ENCODE data around the gene SKA3.
"Not testable (repeated sequence)": the region's sequence is repeated elsewhere in the genome, so short reads cannot be mapped to it uniquely, and the experiment has no call there.

Gene SKA3

DNA sequence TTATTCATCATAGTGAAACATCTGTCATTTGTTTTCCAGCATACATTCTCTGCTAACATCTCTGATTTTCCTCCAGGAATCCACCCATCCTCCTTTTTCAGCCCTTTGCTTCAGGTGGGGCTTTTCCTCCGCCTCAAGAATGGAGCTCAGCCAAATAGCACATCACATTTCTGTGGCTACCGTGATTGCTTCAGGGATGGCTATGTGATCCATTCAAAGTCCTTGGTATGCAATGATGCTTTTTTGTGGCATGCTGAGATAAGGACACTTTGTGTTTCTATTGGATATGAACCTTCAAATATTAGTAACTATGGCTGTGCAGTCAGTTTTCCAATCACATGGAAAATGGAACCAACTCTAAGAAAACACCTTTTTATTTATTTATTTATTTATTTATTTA, 18.4 kb upstream of the SKA3 start:
- not testable (repeated sequence) for H3K4me1 Mint-ChIP-seq; ATAC-seq; DNase-seq (ENCODE audit: low spot score in 2 of 2); H3K27ac Mint-ChIP-seq; H3K36me3 Mint-ChIP-seq; H3K9me3 Mint-ChIP-seq; H3K4me3 Mint-ChIP-seq

DNA sequence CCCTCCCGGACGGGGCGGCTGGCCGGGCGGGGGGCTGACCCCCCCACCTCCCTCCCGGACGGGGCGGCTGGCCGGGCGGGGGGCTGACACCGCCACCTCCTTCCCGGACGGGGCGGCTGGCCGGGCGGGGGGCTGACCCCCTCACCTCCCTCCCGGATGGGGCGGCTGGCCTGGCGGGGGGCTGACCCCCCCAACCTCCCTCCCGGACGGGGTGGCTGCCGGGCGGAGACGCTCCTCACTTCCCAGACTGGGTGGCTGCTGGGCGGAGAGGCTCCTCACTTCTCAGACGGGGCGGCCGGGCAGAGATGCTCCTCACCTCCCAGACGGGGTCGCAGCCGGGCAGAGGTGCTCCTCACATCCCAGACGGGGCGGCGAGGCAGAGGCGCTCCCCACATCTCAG, 10.1 kb upstream of the SKA3 start:
- DNase-seq (ENCODE audit: low spot score in 2 of 2); H3K36me3 Mint-ChIP-seq; ATAC-seq; H3K4me3 Mint-ChIP-seq; H3K4me1 Mint-ChIP-seq; H3K9me3 Mint-ChIP-seq; H3K27ac Mint-ChIP-seq: not testable (repeated sequence)

DNA sequence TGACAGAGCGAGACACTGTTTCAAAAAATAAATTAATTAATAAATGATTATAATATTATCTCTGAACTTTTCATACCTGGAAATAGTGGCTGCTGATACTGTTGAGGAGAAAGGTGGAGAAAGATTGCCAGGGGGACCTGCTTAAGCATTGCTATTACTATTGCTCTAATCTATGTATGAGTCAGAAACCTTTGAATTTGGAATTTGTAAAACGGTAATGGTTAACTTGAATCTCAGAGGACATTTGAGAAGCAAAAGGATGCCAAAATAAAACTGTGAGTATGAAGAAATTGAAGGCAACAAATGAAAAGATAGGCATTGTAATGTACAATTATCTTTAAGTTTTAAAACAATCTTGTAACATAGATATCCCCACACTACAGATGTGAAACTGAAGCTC, 5.3 kb upstream of the SKA3 start:
- DNase-seq (ENCODE audit: low spot score in 2 of 2) (no peak), ATAC-seq (no peak)
- no peaks in the 10 kb centered on the region for H3K9me3 Mint-ChIP-seq
- H3K4me1 Mint-ChIP-seq, result peaks cover 13% of the 10 kb centered on the region
- peaks cover 21% of the 10 kb centered on the region for H3K36me3 Mint-ChIP-seq
- H3K4me3 Mint-ChIP-seq, result no peak overlapping the region
- H3K27ac Mint-ChIP-seq, result no peak overlapping the region

DNA sequence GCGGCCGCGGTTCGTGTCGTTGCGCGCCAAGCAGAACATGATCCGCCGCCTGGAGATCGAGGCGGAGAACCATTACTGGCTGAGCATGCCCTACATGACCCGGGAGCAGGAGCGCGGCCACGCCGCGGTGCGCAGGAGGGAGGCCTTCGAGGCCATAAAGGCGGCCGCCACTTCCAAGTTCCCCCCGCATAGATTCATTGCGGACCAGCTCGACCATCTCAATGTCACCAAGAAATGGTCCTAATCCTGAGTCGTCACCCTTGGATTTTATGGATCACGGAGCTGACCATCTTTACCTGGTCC, 581 bp upstream of the SKA3 start:
- Mint-ChIP-seq H3K36me3 (peaks cover 29% of the 10 kb centered on the region), H3K9me3 (no peaks in the 10 kb centered on the region), H3K4me3 (peak overlapping the region; percentile 98), H3K27ac (peak overlapping the region; percentile 97), H3K4me1 (peaks cover 13% of the 10 kb centered on the region)
- ATAC-seq (peak; percentile 60), DNase-seq (ENCODE audit: low spot score in 2 of 2) (no peak)

DNA sequence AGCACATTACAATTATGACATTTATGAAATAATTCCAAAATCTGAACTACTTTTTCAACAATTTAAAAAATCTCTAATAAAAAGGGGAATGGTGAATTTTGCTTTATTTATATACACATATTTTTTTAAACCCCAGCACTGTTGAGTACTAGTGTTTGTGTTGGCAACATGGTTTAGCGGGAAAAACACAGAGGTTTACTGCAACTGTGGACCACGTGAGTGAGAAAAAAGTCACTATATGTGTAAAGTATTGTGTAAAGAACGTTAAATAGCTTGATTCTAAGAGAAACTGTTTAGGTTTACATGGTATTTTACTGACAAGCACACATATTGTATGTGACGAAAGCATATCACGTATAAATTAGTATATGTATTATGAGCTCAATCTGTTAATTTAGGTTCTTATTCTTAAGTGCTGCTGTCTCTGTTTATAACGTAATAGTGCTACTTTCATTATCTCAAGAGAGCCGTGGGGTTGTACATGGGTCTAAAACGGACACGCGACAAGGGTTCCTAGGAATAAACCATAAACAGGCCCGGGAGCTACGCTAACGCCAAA, 617 bp downstream of the SKA3 start:
- Mint-ChIP-seq H3K4me1 (peaks cover 13% of the 10 kb centered on the region), H3K36me3 (peaks cover 38% of the 10 kb centered on the region), H3K4me3 (peak overlapping the region; percentile 98), H3K9me3 (no peaks in the 10 kb centered on the region), H3K27ac (peak overlapping the region; percentile 97)
- ATAC-seq, result no peak
- DNase-seq (ENCODE audit: low spot score in 2 of 2), result no peak

DNA sequence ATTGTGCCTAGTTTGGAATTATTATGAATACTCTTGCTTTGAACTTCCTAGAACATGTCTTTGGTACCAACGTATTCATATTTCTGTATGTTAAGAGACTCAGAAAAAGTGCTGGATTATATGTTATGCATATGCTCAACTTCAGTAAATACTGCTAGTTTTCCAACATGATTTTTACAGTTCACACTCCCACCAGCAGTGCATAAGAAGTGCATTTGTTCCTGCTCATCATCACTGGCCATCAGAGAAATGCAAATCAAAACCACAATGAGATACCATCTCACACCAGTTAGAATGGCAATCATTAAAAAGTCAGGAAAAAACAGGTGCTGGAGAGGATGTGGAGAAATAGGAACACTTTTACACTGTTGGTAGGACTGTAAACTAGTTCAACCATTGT, 2.6 kb downstream of the SKA3 start:
- not testable (repeated sequence) for ATAC-seq, H3K4me3 Mint-ChIP-seq
- peaks cover 13% of the 10 kb centered on the region for H3K4me1 Mint-ChIP-seq

DNA sequence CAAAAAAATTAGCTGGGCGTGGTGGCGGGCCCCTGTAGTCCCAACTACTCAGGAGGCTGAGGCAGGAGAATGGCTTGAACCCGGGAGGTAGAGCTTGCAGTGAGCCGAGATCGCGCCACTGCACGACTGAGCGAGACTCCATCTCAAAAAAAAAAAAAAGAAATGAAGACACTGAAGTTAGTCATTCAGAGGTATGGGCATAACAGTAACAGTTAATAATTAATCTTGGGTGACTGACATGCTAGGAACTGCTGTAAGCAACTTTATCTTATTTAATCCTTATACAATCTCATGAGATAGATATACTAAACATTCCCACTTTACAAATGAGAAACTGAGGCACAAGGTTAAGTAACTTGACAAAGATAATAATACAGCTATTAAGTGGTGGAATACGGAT, 4.9 kb downstream of the SKA3 start:
- H3K9me3 Mint-ChIP-seq, result no peaks in the 10 kb centered on the region
- H3K27ac Mint-ChIP-seq, result no peak overlapping the region
- H3K36me3 Mint-ChIP-seq, result peaks cover 38% of the 10 kb centered on the region
- H3K4me1 Mint-ChIP-seq, result no peaks in the 10 kb centered on the region
- H3K4me3 Mint-ChIP-seq, result no peak overlapping the region
- no peak for ATAC-seq
- DNase-seq (ENCODE audit: low spot score in 2 of 2), result no peak

More for the DNA sequence above, 2.6 kb downstream of the SKA3 start:
- H3K36me3 Mint-ChIP-seq, result peaks cover 44% of the 10 kb centered on the region
- H3K27ac Mint-ChIP-seq; H3K9me3 Mint-ChIP-seq; DNase-seq (ENCODE audit: low spot score in 2 of 2): not testable (repeated sequence)

DNA sequence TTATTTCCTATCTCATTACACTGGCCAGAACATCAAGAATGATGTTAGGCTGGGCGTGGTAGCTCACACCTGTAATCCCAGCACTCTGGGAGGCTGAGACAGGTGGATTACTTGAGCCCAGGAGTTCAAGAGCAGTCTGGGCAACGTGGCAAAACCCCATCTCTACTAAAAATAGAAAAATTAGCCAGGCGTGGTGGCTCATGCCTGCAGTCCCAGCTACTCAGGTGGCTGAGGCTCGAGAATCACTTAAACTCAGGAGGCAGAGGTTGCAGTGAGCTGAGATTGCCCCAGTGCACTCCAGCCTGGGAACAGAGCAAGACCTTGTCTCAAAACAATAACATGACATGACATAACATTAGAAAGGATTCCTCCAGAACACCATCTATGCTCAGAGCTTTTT, 10.7 kb downstream of the SKA3 start:
- H3K36me3 Mint-ChIP-seq, result peaks cover 32% of the 10 kb centered on the region
- H3K9me3 Mint-ChIP-seq; H3K4me1 Mint-ChIP-seq; H3K4me3 Mint-ChIP-seq; ATAC-seq; H3K27ac Mint-ChIP-seq; DNase-seq (ENCODE audit: low spot score in 2 of 2): not testable (repeated sequence)

DNA sequence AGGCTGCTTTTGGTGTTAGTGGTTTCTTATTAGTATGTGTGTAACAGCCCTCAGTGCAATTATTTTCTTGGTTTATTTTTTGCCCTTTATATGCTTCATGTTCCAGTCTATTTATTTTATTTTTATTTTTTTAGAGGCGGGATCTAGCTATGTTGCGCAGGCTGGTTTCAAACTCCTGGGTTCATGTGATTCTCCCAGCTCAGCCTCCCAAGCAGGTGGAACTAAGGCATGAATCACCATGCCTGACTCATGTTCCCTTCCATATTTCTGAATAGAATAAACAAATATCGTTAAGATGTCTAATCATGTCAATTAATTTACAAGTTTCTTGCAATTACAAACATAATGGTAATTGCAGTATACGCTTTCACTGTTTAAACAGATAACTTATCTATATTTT, 11.7 kb downstream of the SKA3 start:
- no peak for ATAC-seq
- H3K4me1 Mint-ChIP-seq, result no peaks in the 10 kb centered on the region
- DNase-seq (ENCODE audit: low spot score in 2 of 2), result no peak
- no peak overlapping the region for H3K4me3 Mint-ChIP-seq
- H3K36me3 Mint-ChIP-seq, result peaks cover 33% of the 10 kb centered on the region
- H3K27ac Mint-ChIP-seq, result no peak overlapping the region
- no peaks in the 10 kb centered on the region for H3K9me3 Mint-ChIP-seq

DNA sequence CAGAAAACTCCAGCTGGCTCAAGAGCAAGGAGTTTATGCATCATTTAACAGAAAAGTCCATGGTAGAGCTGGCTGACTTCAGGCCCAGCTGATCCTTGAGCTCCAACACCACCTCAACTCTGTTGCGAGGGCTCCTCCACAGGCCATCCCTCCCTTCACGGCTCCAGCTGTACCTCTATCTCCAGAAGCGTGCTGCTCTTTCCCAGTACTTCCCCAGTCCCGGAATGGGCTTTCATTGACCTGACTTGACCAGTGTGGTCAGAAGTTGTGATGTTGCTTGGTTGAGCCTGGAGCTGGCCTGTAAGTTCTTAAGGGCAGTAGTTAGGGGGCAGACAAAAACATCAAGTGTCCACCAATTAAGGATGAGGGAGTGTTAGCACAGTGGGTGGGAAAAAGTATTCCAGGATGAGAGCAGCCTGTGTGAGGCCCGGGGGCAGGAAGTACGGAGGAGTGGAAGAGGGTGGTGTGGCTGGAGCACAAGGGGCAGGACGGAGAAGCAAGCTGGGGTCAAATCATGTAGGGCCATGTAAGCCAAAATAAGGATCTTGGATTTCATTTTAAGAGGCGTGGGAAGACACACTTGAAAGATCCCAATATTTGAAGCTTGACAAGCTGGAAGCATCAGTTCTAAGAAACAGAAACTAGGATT, 24.0 kb downstream of the SKA3 start:
- H3K27ac Mint-ChIP-seq, result no peak overlapping the region
- ATAC-seq (no peak), DNase-seq (ENCODE audit: low spot score in 2 of 2) (no peak)
- H3K4me3 Mint-ChIP-seq, result no peak overlapping the region
- no peaks in the 10 kb centered on the region for H3K9me3 Mint-ChIP-seq
- H3K4me1 Mint-ChIP-seq, result peaks cover 5% of the 10 kb centered on the region
- peaks cover 27% of the 10 kb centered on the region for H3K36me3 Mint-ChIP-seq

DNA sequence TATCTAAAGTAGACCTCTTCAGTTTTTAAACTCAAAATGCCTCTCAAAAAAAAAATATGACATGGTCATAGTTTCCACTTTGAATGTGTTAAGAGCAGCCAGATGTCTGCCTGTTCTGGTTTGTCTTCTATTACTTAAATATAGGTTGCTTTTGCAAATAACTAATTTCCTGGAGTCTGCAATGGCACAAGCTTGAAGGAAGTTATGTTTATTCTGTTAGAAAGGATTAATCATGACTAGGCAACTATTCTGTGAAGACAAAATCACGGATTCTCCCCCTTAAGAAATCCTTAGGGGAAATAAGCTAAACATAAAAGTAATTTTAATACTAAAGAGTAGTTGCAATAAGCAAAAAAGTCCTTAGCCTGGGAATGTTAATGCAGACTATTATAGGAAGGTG, 26.3 kb downstream of the SKA3 start:
- H3K27ac Mint-ChIP-seq, result no peak overlapping the region
- ATAC-seq (no peak), DNase-seq (ENCODE audit: low spot score in 2 of 2) (no peak)
- no peaks in the 10 kb centered on the region for H3K9me3 Mint-ChIP-seq
- peaks cover 5% of the 10 kb centered on the region for H3K4me1 Mint-ChIP-seq
- H3K4me3 Mint-ChIP-seq, result no peak overlapping the region
- peaks cover 43% of the 10 kb centered on the region for H3K36me3 Mint-ChIP-seq

DNA sequence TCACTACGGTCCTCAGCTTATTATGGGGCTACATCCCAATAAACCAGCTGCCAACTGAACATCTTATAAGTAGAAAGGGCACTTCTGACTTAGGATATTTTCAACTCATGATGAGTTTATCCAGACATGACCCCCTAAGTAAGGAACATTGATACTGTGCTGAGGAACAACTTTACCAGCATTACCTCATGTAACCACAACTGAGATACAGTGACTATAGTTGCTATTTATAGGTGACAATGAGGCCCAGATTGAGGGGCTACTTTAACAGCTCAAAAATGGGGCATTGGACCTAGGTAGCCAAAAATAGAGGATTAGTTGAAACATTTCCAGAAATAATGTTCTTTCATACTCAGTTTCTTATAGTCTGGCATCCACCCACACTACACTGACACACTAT, 26.8 kb downstream of the SKA3 start:
- H3K9me3 Mint-ChIP-seq, result no peaks in the 10 kb centered on the region
- peaks cover 48% of the 10 kb centered on the region for H3K36me3 Mint-ChIP-seq
- DNase-seq (ENCODE audit: low spot score in 2 of 2), result no peak
- ATAC-seq, result peak; percentile 51
- no peak overlapping the region for H3K4me3 Mint-ChIP-seq
- H3K27ac Mint-ChIP-seq, result no peak overlapping the region
- H3K4me1 Mint-ChIP-seq, result peaks cover 5% of the 10 kb centered on the region

DNA sequence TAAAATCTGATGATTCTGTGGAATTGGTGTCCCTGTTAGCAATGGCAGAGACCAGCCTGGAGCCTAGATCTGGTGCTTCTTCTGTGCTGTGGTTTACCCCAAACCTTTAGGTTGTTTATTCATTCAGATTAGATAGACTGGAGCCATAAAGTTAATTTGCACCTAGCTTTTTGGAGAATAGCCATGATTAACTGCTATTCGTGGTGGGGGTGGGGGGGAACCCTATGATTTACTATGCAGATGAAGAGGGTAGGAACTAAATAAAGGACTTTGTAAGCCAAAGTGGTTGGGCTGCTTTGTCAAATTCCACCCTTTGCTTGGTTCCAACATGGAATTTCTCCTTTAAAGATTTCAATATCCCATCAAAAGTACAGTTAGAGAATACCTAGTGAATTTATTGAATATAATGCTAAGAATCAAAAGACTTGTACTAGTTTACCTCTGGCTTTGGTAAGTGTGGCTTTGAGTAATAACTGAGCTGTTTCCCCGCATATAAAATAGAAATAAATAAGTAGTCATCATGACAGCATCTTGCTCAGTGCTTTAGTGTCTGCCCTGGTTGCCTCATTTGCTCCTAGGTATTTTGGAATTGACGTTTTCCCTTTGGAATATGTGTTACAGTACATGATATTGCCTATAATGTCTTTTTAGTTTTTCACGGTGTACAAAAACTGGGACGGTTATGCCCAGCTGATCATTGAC, 27.6 kb downstream of the SKA3 start:
- DNase-seq (ENCODE audit: low spot score in 2 of 2) (no peak), ATAC-seq (peak; percentile 28)
- no peak overlapping the region for H3K4me3 Mint-ChIP-seq
- peaks cover 56% of the 10 kb centered on the region for H3K36me3 Mint-ChIP-seq
- H3K4me1 Mint-ChIP-seq, result peaks cover 9% of the 10 kb centered on the region
- H3K27ac Mint-ChIP-seq, result no peak overlapping the region
- no peaks in the 10 kb centered on the region for H3K9me3 Mint-ChIP-seq

DNA sequence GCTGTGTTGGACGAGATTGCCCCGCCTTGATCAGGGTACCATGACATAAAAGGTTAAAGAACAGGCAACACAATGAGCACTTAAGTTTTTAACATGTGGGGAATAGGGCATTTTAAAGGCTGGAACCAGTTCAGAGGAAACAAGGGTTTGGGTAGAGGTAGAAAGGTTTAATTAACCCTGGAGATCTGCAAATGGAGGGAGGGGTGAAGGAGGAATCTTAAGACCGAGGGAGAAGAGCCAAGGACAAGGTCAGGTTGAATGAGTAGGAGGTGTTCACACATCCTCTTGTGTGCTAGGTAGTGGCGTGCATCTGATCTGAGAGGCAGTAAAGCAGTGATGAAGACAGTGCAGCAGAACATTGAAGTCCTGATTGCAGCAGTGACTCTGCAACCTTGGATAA, 28.5 kb downstream of the SKA3 start:
- Mint-ChIP-seq H3K9me3 (no peaks in the 10 kb centered on the region), H3K36me3 (peaks cover 65% of the 10 kb centered on the region), H3K4me1 (peaks cover 17% of the 10 kb centered on the region), H3K4me3 (no peak overlapping the region), H3K27ac (peak overlapping the region; percentile 20)
- DNase-seq (ENCODE audit: low spot score in 2 of 2) (no peak), ATAC-seq (peak; percentile 39)

DNA sequence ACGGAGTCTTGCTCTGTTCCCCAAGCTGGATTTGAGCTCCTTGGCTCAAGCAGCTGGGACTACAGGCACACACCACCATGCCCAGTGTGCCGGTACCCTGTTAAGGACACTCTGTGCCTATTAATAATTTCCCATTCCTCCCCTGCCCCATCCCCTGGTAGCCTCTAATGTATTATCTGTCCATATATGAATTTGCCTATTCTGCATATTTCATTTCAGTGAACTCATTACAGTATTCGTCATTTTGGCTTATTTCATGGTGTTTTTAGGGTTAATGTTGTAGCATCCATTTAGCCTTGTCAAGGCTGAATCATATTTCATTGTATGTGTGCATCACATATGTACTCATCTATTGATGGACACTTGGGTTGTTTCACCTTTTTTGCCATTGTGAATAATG, 33.6 kb downstream of the SKA3 start:
- H3K27ac Mint-ChIP-seq, result peak overlapping the region; percentile 78
- no peak for DNase-seq (ENCODE audit: low spot score in 2 of 2)
- H3K36me3 Mint-ChIP-seq, result peaks cover 81% of the 10 kb centered on the region
- H3K4me3 Mint-ChIP-seq, result peak overlapping the region; percentile 90
- H3K4me1 Mint-ChIP-seq, result peaks cover 35% of the 10 kb centered on the region
- no peak for ATAC-seq
- no peaks in the 10 kb centered on the region for H3K9me3 Mint-ChIP-seq

DNA sequence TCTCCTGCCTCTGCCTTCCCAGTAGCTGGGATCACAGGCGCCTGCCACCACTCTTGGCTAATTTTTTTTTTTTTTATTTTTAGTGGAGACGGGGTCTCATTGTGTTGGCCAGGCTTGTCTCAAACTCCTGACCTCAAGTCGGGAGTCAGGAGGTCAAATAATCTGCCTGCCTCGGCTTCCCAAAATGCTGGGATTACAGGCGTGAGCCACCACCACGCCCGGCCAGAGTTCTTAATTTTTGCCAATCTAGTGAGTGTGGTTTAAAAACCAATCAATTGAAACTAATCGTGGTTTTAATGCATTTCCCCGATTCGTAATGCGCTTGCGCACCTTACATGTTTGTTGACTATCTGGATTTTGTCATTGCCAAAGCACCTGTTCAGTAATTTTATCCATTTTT, 37.0 kb downstream of the SKA3 start:
- Mint-ChIP-seq H3K27ac (peak overlapping the region; percentile 97), H3K36me3 (peaks cover 48% of the 10 kb centered on the region), H3K4me3 (peak overlapping the region; percentile 90)

More for the DNA sequence above, 37.0 kb downstream of the SKA3 start:
- DNase-seq (ENCODE audit: low spot score in 2 of 2) (no peak), ATAC-seq (no peak)
- Mint-ChIP-seq H3K4me1 (peaks cover 31% of the 10 kb centered on the region), H3K9me3 (no peaks in the 10 kb centered on the region)

Data from stimulated activated effector memory CD8-positive, alpha-beta T cell treated with anti-CD3 and anti-CD28 coated beads, Interleukin-12 subunit alpha, Interleukin-12 subunit beta, amount 100 ng/mL, for 72 hours (primary cell).